Psoas muscle (tissue), 8 donors: ENCODE data around the gene OR2A14. TPM values are rescaled to one million over a fixed set of nuclear protein-coding genes. Genes with fewer than 3 reads are reported as not detected.
"Not testable (repeated sequence)": the region's sequence is repeated elsewhere in the genome, so short reads cannot be mapped to it uniquely, and the experiment has no call there.

Experiments used
- ATAC-seq, 4 donors: fragments of 200-7000 bp; cut with Tn5 transposase; one replicate each; pipeline ENCODE4 v1.9.1; 2020; ENCODE audit warnings: moderate library complexity in 3 of 4, mild to moderate bottlenecking in 2 of 4
- DNase-seq, 2 donors: peaks; one replicate each; pipeline ENCODE4 v3.0.0-alpha.2; 2020
- H3K27ac ChIP-seq: fragments of 200-600 bp; one replicate; pipeline ENCODE4 v1.8.0; 2022
- H3K27me3 ChIP-seq, 3 donors: fragments of 200-600 bp in 1 of 3; one replicate each; pipeline versions ENCODE4 v1.6.1 to v1.8.0; 2013 to 2022; ENCODE audit warnings: low read length in 2 of 3, mild to moderate bottlenecking in 2 of 3, moderate library complexity in 1 of 3; ENCODE audit not compliant: insufficient read depth in 3 of 3
- H3K36me3 ChIP-seq, 2 donors: fragments of 200-600 bp in 1 of 2; one replicate each; pipeline versions ENCODE4 v1.6.1 to v1.8.0; 2013 to 2022; ENCODE audit warnings: low read depth in 1 of 2, mild to moderate bottlenecking in 1 of 2, moderate library complexity in 1 of 2; ENCODE audit not compliant: insufficient read depth in 1 of 2
- H3K4me1 ChIP-seq: fragments of 200-600 bp; one replicate; pipeline ENCODE4 v1.8.0; 2022
- H3K4me3 ChIP-seq: fragments of 200-600 bp; one replicate; pipeline ENCODE4 v1.8.0; 2022; ENCODE audit warnings: mild to moderate bottlenecking
- H3K9me3 ChIP-seq: fragments of 200-600 bp; one replicate; pipeline ENCODE4 v1.8.0; 2022
- WGBS, 3 donors: extraction: QIAGEN DNeasy Blood & Tissue Kit; methylation state at CpG; one replicate each; pipeline versions ENCODE4 v1.1.6 to v1.1.7; 2013; 5-methylcytosine and 5-hydroxymethylcytosine counted together
- intact Hi-C, 2 donors: fragments of 100-400 bp; cut with DNase I; formaldehyde crosslinking; loops; one replicate each; pipeline versions ENCODE4 v1.11.0 to v1.14.2; 2022
- polyA plus RNA-seq, 3 donors: library from polyadenylated mRNA; stranded (reverse); fragments of 200-250 nt; gene quantifications; one replicate each; pipeline ENCODE4 v1.2.3, GENCODE V29; 2013
- total RNA-seq, 4 donors: library from RNA; stranded (reverse); fragmentation: NEBNext Ultra II Directional in 2 of 4; extraction: Animal tissue kit (Norgen Biotek cat#: 25700) in 2 of 4; gene quantifications; one replicate each; pipeline versions ENCODE4 v1.2.1 to v1.2.4, GENCODE V29; 2021 to 2023
- TF ChIP-seq, protein P1 (sequence below): fragments of 200-600 bp; IDR thresholded peaks from one replicate; pipeline ENCODE4 v1.8.0; 2022; ENCODE audit warnings: antibody characterized with exemption
- donor health status: healthy with polysubstance abuse.
- donor health status: DM: no; HTN: no; CAD: no; lungs with moderate emphysema.
- donor health status: Bipolar disorder and iron deficiency.
- donor health status: healthy.
- donor health status: DM: yes; HTN: yes; CAD: no.
- donor health status: DM: no; HTN: no; CAD: no.
- donor health status: DM: no; HTN: no; CAD: no.
- donor health status: DM: yes; HTN: yes; CAD: no.

Gene OR2A14
- total and polyA plus RNA-seq, 7 donors = not detected

GRCh38 chr7:144109283-144109682 lies 13.7 kb upstream of the OR2A14 start, which contains the start of gene OR2A2:
TSS of gene OR2A2 (plus strand) at chr7:144109583. CDS start at chr7:144109583, 0 bp downstream.
- Histone ChIP-seq H3K27me3 (peaks cover 0 to 3% (median 0%) of the 10 kb centered on the region in 3 donors), H3K4me3 (no peak within 1 kb of the TSS), H3K27ac (no peak within 1 kb of the TSS), H3K9me3 (no peaks in the 10 kb centered on the region), H3K36me3 (no peaks in the 10 kb centered on the region), H3K4me1 (no peaks in the 10 kb centered on the region)
- 70 to 77% (median 72%) methylated on average over 2 of the region's 2 CpGs for WGBS, 3 donors
- no peak for ATAC-seq
- TF ChIP-seq, protein P1, sequence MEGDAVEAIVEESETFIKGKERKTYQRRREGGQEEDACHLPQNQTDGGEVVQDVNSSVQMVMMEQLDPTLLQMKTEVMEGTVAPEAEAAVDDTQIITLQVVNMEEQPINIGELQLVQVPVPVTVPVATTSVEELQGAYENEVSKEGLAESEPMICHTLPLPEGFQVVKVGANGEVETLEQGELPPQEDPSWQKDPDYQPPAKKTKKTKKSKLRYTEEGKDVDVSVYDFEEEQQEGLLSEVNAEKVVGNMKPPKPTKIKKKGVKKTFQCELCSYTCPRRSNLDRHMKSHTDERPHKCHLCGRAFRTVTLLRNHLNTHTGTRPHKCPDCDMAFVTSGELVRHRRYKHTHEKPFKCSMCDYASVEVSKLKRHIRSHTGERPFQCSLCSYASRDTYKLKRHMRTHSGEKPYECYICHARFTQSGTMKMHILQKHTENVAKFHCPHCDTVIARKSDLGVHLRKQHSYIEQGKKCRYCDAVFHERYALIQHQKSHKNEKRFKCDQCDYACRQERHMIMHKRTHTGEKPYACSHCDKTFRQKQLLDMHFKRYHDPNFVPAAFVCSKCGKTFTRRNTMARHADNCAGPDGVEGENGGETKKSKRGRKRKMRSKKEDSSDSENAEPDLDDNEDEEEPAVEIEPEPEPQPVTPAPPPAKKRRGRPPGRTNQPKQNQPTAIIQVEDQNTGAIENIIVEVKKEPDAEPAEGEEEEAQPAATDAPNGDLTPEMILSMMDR = no peak
- no peak for DNase-seq
- intact Hi-C loops = no loop called here

- no peaks in the 10 kb centered on the region for H3K4me1 ChIP-seq
- H3K9me3 ChIP-seq = no peaks in the 10 kb centered on the region
- no peaks in the 10 kb centered on the region for H3K36me3 ChIP-seq
- H3K27ac ChIP-seq = no peak overlapping the region
- peaks cover 0 to 3% (median 0%) of the 10 kb centered on the region in 3 donors for H3K27me3 ChIP-seq
- TF ChIP-seq, protein P1 = no peak
- intact Hi-C loops = no loop called here
- WGBS, 3 donors = 75 to 79% (median 77%) methylated on average over 5 of the region's 5 CpGs
- no peak for ATAC-seq
- no peak overlapping the region for H3K4me3 ChIP-seq
- DNase-seq = no peak
Measured at GRCh38 chr7:144110272-144110671, 12.7 kb upstream of the OR2A14 start.

DNA sequence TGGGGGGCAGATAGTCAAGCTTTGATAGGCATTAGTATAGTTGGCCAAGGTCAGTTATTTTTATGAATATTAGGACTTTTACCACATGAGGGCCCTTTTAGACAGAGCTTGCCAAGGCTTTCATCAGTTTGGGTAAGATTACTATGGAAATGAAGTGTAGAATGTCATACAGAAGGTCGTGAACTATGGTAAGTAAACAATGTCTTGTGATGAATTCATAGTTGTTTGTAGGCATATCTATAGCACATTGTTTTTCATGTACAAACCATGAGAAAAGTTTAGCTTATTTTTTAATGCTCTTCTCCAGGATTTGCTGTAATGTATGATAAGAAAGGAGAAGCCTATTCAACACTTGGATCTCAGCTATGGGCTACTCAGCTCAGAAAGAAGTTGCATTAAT lies 9.3 kb upstream of the OR2A14 start:
- Histone ChIP-seq H3K27me3 (peaks cover 0 to 3% (median 0%) of the 10 kb centered on the region in 3 donors), H3K4me3 (no peak overlapping the region), H3K27ac (no peak overlapping the region), H3K9me3 (no peaks in the 10 kb centered on the region), H3K4me1 (no peaks in the 10 kb centered on the region), H3K36me3 (no peaks in the 10 kb centered on the region)
- TF ChIP-seq, protein P1 = no peak
- WGBS, 3 donors = 35 to 38% (median 37%) methylated on average over 1 of the region's 1 CpG
- intact Hi-C loops = no loop called here
- no peak for DNase-seq
- no peak for ATAC-seq

DNA sequence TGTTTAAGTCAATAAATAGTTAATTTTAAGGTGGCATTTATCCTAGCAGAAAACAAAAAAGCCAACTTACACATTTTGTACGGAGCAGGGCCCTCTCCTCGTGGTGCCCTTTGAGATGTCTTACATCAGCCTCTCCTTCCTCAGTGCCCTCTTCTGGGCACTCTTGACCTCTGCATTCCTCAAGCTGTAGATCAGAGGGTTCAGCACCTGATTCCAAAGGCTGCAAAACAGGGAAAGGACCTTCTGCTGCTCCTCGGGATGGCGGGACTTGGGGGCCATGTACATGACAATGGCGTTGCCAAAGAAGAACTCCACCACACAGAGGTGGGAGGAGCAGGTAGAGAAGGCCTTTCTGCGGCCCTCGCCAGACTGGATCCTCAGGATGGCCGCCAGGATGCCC lies 4.6 kb upstream of the OR2A14 start:
- Histone ChIP-seq H3K36me3 (no peaks in the 10 kb centered on the region), H3K27ac (no peak overlapping the region), H3K9me3 (no peaks in the 10 kb centered on the region), H3K27me3 (no peaks in the 10 kb centered on the region), H3K4me1 (no peaks in the 10 kb centered on the region), H3K4me3 (no peak overlapping the region)
- intact Hi-C loops = no loop called here
- ATAC-seq (no peak), DNase-seq (no peak)
- WGBS, 3 donors = 70 to 84% (median 73%) methylated on average over 8 of the region's 8 CpGs
- TF ChIP-seq, protein P1 = no peak

GRCh38 chr7:144127714-144128334 lies 4.8 kb downstream of the OR2A14 start:
- Histone ChIP-seq H3K36me3 (no peaks in the 10 kb centered on the region), H3K9me3 (no peaks in the 10 kb centered on the region), H3K27ac (no peak overlapping the region), H3K4me3 (no peak overlapping the region), H3K4me1 (no peaks in the 10 kb centered on the region), H3K27me3 (no peaks in the 10 kb centered on the region)
- intact Hi-C loops = loop anchor here in 1 of 2 donors (5.0 kb wide), 1 partner anchor 396 kb away; no protein-coding TSS in a partner anchor
- TF ChIP-seq, protein P1 = peak; percentile 74
- WGBS, 3 donors = 40 to 46% (median 44%) methylated on average over 6 of the region's 6 CpGs
- ATAC-seq (peak; percentile 69 to 94 (median 84)), DNase-seq (peak; percentile 84 to 91)

- not testable (repeated sequence) for DNase-seq, H3K4me1 ChIP-seq, H3K4me3 ChIP-seq, H3K27me3 ChIP-seq, ATAC-seq, H3K27ac ChIP-seq, H3K36me3 ChIP-seq, H3K9me3 ChIP-seq
- WGBS, 3 donors = 90 to 94% (median 93%) methylated on average over 9 of the region's 9 CpGs
- intact Hi-C loops = loop anchor here in 1 of 2 donors (5.0 kb wide), 1 partner anchor 397 kb away; no protein-coding TSS in a partner anchor
Measured at GRCh38 chr7:144129601-144130000, 6.6 kb downstream of the OR2A14 start.
